Measurements from ENCODE around the gene NKAPD1.

The NKAPD1 gene

DNA sequence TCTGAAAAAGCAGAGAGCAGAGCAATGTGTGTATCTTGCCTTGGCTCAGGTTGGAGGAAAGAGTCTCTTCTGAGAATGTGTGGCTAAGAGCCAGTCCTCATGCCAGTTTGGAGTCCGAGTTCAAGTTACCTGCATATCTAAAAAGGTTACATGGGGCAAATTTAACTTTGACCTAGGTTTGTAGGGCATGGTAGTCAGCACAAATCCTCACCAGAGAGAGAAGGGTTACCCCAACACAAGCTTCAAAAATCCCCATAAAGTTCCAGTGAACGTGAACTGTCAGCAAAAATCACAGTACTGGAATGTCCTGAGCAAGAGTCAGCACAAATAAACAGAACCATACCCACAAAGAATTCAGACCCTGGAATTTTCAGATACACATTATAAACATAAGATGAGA lies 26.4 kb downstream of the NKAPD1 start:
- no peaks in the 10 kb centered on the region for H3K27me3 ChIP-seq (ENCODE audit: control insufficient read depth, low read length)
- H4K20me1 ChIP-seq (ENCODE audit: control insufficient read depth, insufficient read depth, low read depth, low read length) = no peaks in the 10 kb centered on the region
- H3K9me3 ChIP-seq (ENCODE audit: control insufficient read depth, insufficient read depth, low read length) = no peaks in the 10 kb centered on the region
- H3K4me3 ChIP-seq (ENCODE audit: low read length) = no peak overlapping the region
- no peak for TF ChIP-seq EZH2phosphoT487 (IDR thresholded peaks at IDR 0.05; ENCODE audit: borderline replicate concordance, low read length)
- TF ChIP-seq, protein P1, sequence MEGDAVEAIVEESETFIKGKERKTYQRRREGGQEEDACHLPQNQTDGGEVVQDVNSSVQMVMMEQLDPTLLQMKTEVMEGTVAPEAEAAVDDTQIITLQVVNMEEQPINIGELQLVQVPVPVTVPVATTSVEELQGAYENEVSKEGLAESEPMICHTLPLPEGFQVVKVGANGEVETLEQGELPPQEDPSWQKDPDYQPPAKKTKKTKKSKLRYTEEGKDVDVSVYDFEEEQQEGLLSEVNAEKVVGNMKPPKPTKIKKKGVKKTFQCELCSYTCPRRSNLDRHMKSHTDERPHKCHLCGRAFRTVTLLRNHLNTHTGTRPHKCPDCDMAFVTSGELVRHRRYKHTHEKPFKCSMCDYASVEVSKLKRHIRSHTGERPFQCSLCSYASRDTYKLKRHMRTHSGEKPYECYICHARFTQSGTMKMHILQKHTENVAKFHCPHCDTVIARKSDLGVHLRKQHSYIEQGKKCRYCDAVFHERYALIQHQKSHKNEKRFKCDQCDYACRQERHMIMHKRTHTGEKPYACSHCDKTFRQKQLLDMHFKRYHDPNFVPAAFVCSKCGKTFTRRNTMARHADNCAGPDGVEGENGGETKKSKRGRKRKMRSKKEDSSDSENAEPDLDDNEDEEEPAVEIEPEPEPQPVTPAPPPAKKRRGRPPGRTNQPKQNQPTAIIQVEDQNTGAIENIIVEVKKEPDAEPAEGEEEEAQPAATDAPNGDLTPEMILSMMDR (IDR thresholded peaks at IDR 0.05; ENCODE audit: low read depth, low read length, poor library complexity, severe bottlenecking) = no peak
- H3K9me2 ChIP-seq (replicated peaks; ENCODE audit: control insufficient read depth, low read length) = no peaks in the 10 kb centered on the region
- peaks cover 12% of the 10 kb centered on the region for H3K36me3 ChIP-seq (ENCODE audit: control insufficient read depth, low read length)
- H3K79me2 ChIP-seq (ENCODE audit: control insufficient read depth, low read length) = no peaks in the 10 kb centered on the region
- no peaks in the 10 kb centered on the region for H3F3A ChIP-seq (ENCODE audit: control insufficient read depth, insufficient read depth)
- H3K4me2 ChIP-seq (ENCODE audit: low read length) = no peak overlapping the region
- no peaks in the 10 kb centered on the region for H3K4me1 ChIP-seq (ENCODE audit: control insufficient read depth, low read length)
- no peak overlapping the region for H3K27ac ChIP-seq (ENCODE audit: low read depth, low read length)

DNA sequence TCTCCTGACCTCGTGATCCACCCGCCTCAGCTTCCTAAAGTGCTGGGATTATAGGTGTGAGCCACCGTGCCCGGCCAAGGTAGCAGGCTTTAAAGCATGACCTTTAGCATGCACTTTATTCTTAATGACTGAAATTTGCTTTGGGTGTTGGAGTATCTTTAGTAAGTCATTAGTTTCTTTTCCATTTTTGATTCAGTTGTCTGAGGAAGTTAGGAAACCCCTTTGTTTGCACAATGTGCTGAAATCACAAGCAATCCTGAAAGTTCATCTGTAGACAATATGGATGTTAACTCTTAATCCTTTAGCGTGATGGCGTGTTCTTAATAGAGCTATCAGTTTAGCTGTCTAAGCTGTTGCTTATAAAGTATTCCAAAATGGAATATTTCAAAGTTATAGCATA lies 29.3 kb downstream of the NKAPD1 start:
- Histone ChIP-seq H3K36me3 (ENCODE audit: control insufficient read depth, low read length) (no peaks in the 10 kb centered on the region), H3K4me2 (ENCODE audit: low read length) (no peak overlapping the region), H3K9me2 (replicated peaks; ENCODE audit: control insufficient read depth, low read length) (no peaks in the 10 kb centered on the region), H3K79me2 (ENCODE audit: control insufficient read depth, low read length) (no peaks in the 10 kb centered on the region), H3K27ac (ENCODE audit: low read depth, low read length) (no peak overlapping the region), H3K4me1 (ENCODE audit: control insufficient read depth, low read length) (no peaks in the 10 kb centered on the region), H3K4me3 (ENCODE audit: low read length) (no peak overlapping the region), H3K27me3 (ENCODE audit: control insufficient read depth, low read length) (no peaks in the 10 kb centered on the region), H3F3A (ENCODE audit: control insufficient read depth, insufficient read depth) (no peaks in the 10 kb centered on the region), H3K9me3 (ENCODE audit: control insufficient read depth, insufficient read depth, low read length) (no peaks in the 10 kb centered on the region), H4K20me1 (ENCODE audit: control insufficient read depth, insufficient read depth, low read depth, low read length) (no peaks in the 10 kb centered on the region)
- no peak for TF ChIP-seq EZH2phosphoT487 (IDR thresholded peaks at IDR 0.05; ENCODE audit: borderline replicate concordance, low read length)
- TF ChIP-seq, protein P1 (IDR thresholded peaks at IDR 0.05; ENCODE audit: low read depth, low read length, poor library complexity, severe bottlenecking) = no peak

DNA sequence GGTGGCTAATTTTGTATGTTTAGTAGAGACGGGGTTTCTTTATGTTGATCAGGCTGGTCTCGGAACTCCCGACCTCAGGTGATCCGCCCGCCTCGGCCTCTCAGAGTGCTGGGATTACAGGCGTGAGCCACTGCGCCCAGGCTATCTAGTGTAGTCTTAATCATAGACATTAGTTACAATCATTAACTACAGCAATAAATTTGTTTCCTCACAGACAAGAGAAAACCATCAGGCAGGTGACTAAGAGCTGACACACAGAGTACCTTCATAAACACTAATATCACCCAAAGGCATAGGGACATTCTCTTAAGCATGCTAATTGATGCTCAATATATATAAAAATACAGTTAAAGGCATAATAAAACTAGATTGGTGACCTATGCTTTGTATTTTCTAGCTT lies 32.0 kb downstream of the NKAPD1 start:
- H3K27ac ChIP-seq (ENCODE audit: low read depth, low read length) = no peak overlapping the region
- no peak overlapping the region for H3K4me2 ChIP-seq (ENCODE audit: low read length)
- no peaks in the 10 kb centered on the region for H4K20me1 ChIP-seq (ENCODE audit: control insufficient read depth, insufficient read depth, low read depth, low read length)
- TF ChIP-seq, protein P1 (IDR thresholded peaks at IDR 0.05; ENCODE audit: low read depth, low read length, poor library complexity, severe bottlenecking) = no peak
- H3K4me1 ChIP-seq (ENCODE audit: control insufficient read depth, low read length) = no peaks in the 10 kb centered on the region
- H3F3A ChIP-seq (ENCODE audit: control insufficient read depth, insufficient read depth) = no peaks in the 10 kb centered on the region
- no peaks in the 10 kb centered on the region for H3K9me3 ChIP-seq (ENCODE audit: control insufficient read depth, insufficient read depth, low read length)
- H3K79me2 ChIP-seq (ENCODE audit: control insufficient read depth, low read length) = no peaks in the 10 kb centered on the region
- H3K27me3 ChIP-seq (ENCODE audit: control insufficient read depth, low read length) = no peaks in the 10 kb centered on the region
- no peak overlapping the region for H3K4me3 ChIP-seq (ENCODE audit: low read length)
- H3K9me2 ChIP-seq (replicated peaks; ENCODE audit: control insufficient read depth, low read length) = no peaks in the 10 kb centered on the region
- H3K36me3 ChIP-seq (ENCODE audit: control insufficient read depth, low read length) = no peaks in the 10 kb centered on the region
